ENCODE results near the gene POU2AF3.
"Not testable (repeated sequence)": the region's sequence is repeated elsewhere in the genome, so short reads cannot be mapped to it uniquely, and the experiment has no call there.

Gene POU2AF3

GRCh38 chr11:111259896-111260295 lies 38.5 kb upstream of the POU2AF3 start:
- Histone ChIP-seq H3K4me3 (ENCODE audit: low read depth in 1 of 2, low read length in 1 of 2) (no peak overlapping the region), H3K36me3 (no peaks in the 10 kb centered on the region), H3K27ac (no peak overlapping the region), H3K9me3 (no peaks in the 10 kb centered on the region), H3K4me1 (ENCODE audit: control insufficient read depth in 1 of 2, insufficient read depth in 1 of 2, low read depth in 1 of 2, low read length in 1 of 2) (no peaks in the 10 kb centered on the region), H3K27me3 (no peaks in the 10 kb centered on the region)
- TF ChIP-seq CTCF (IDR thresholded peaks at IDR 0.05), result no peak

- Histone ChIP-seq H3K4me1 (ENCODE audit: control insufficient read depth in 1 of 2, insufficient read depth in 1 of 2, low read depth in 1 of 2, low read length in 1 of 2) (no peaks in the 10 kb centered on the region), H3K27me3 (no peaks in the 10 kb centered on the region), H3K27ac (no peak overlapping the region), H3K36me3 (no peaks in the 10 kb centered on the region), H3K9me3 (no peaks in the 10 kb centered on the region), H3K4me3 (ENCODE audit: low read depth in 1 of 2, low read length in 1 of 2) (no peak overlapping the region)
- TF ChIP-seq CTCF (IDR thresholded peaks at IDR 0.05), result no peak
These were observed 37.5 kb upstream of the POU2AF3 start for GRCh38 chr11:111260811-111261210.

GRCh38 chr11:111264646-111265045 lies 33.7 kb upstream of the POU2AF3 start:
- TF ChIP-seq CTCF (IDR thresholded peaks at IDR 0.05), result no peak
- H3K4me3 ChIP-seq (ENCODE audit: low read depth in 1 of 2, low read length in 1 of 2), result no peak overlapping the region
- no peaks in the 10 kb centered on the region for H3K36me3 ChIP-seq
- H3K9me3 ChIP-seq, result no peaks in the 10 kb centered on the region
- H3K27ac ChIP-seq, result no peak overlapping the region
- H3K27me3 ChIP-seq, result no peaks in the 10 kb centered on the region
- no peaks in the 10 kb centered on the region for H3K4me1 ChIP-seq (ENCODE audit: control insufficient read depth in 1 of 2, insufficient read depth in 1 of 2, low read depth in 1 of 2, low read length in 1 of 2)

GRCh38 chr11:111265421-111265820 lies 32.9 kb upstream of the POU2AF3 start:
- TF ChIP-seq CTCF (IDR thresholded peaks at IDR 0.05), result no peak
- H3K9me3 ChIP-seq, result no peaks in the 10 kb centered on the region
- no peak overlapping the region for H3K27ac ChIP-seq

GRCh38 chr11:111268303-111268702 lies 30.0 kb upstream of the POU2AF3 start:
- H3K27ac ChIP-seq; H3K36me3 ChIP-seq; H3K4me3 ChIP-seq (ENCODE audit: low read depth in 1 of 2, low read length in 1 of 2); H3K27me3 ChIP-seq; H3K4me1 ChIP-seq (ENCODE audit: control insufficient read depth in 1 of 2, insufficient read depth in 1 of 2, low read depth in 1 of 2, low read length in 1 of 2); H3K9me3 ChIP-seq: not testable (repeated sequence)

More at GRCh38 chr11:111265421-111265820, 32.9 kb upstream of the POU2AF3 start:
- Histone ChIP-seq H3K4me3 (ENCODE audit: low read depth in 1 of 2, low read length in 1 of 2) (no peak overlapping the region), H3K36me3 (no peaks in the 10 kb centered on the region), H3K27me3 (no peaks in the 10 kb centered on the region), H3K4me1 (ENCODE audit: control insufficient read depth in 1 of 2, insufficient read depth in 1 of 2, low read depth in 1 of 2, low read length in 1 of 2) (no peaks in the 10 kb centered on the region)

GRCh38 chr11:111269146-111269868 lies 29.0 kb upstream of the POU2AF3 start:
- Histone ChIP-seq H3K4me1 (ENCODE audit: control insufficient read depth in 1 of 2, insufficient read depth in 1 of 2, low read depth in 1 of 2, low read length in 1 of 2) (no peaks in the 10 kb centered on the region), H3K27ac (no peak overlapping the region)

More at GRCh38 chr11:111269146-111269868, 29.0 kb upstream of the POU2AF3 start:
- Histone ChIP-seq H3K4me3 (ENCODE audit: low read depth in 1 of 2, low read length in 1 of 2) (no peak overlapping the region), H3K27me3 (peaks cover 4% of the 10 kb centered on the region), H3K36me3 (no peaks in the 10 kb centered on the region), H3K9me3 (no peaks in the 10 kb centered on the region)
- no peak for TF ChIP-seq CTCF (IDR thresholded peaks at IDR 0.05)

Data from neutrophil (primary cell).